Measurements from ENCODE around the gene MCCC2. TPM values are rescaled to one million over a fixed set of nuclear protein-coding genes. Genes with fewer than 3 reads are reported as not detected.
A peak's percentile ranks its signal among the peaks of the same experiment; 100 is the strongest.

MCCC2 gene
- total and polyA plus RNA-seq, 12 donors = 53.6 to 149 (median 123) TPM

DNA sequence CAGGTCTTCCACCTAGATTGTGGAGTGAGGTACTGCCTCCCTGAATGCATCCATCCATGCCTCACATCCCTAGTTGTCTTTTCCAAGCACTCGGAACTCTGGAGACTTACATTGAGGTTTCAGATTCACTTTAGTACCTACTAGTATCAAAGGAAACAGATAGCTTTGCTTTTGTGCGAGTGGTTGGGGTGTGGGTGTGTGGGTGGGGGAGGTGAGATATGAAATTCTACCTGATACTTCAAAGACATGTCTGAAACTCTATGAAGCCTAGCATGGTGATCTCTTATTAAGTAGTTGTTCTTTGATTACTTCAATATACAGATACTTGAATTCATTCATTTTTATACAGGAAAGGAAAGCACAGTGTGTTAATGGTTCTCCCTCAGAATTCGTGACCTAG lies 64.4 kb downstream of the MCCC2 start:
- DNase-seq (no peak), ATAC-seq (no peak)
- no peaks in the 10 kb centered on the region for H3K27me3 ChIP-seq
- H3K9me3 ChIP-seq = no peaks in the 10 kb centered on the region
- TF ChIP-seq, protein P1, sequence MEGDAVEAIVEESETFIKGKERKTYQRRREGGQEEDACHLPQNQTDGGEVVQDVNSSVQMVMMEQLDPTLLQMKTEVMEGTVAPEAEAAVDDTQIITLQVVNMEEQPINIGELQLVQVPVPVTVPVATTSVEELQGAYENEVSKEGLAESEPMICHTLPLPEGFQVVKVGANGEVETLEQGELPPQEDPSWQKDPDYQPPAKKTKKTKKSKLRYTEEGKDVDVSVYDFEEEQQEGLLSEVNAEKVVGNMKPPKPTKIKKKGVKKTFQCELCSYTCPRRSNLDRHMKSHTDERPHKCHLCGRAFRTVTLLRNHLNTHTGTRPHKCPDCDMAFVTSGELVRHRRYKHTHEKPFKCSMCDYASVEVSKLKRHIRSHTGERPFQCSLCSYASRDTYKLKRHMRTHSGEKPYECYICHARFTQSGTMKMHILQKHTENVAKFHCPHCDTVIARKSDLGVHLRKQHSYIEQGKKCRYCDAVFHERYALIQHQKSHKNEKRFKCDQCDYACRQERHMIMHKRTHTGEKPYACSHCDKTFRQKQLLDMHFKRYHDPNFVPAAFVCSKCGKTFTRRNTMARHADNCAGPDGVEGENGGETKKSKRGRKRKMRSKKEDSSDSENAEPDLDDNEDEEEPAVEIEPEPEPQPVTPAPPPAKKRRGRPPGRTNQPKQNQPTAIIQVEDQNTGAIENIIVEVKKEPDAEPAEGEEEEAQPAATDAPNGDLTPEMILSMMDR (IDR thresholded peaks at IDR 0.05) = no peak
- intact Hi-C loops (cut with DNase I) = no loop called here
- peaks cover 0 to 100% (median 15%) of the 10 kb centered on the region in 9 donors for H3K36me3 ChIP-seq
- H3K4me1 ChIP-seq = peaks cover 0 to 4% (median 0%) of the 10 kb centered on the region in 9 donors
- WGBS, 2 donors = 94 to 95% methylated on average over 3 of the region's 3 CpGs
- H3K4me3 ChIP-seq = no peak overlapping the region
- no peak overlapping the region for H3K27ac ChIP-seq

DNA sequence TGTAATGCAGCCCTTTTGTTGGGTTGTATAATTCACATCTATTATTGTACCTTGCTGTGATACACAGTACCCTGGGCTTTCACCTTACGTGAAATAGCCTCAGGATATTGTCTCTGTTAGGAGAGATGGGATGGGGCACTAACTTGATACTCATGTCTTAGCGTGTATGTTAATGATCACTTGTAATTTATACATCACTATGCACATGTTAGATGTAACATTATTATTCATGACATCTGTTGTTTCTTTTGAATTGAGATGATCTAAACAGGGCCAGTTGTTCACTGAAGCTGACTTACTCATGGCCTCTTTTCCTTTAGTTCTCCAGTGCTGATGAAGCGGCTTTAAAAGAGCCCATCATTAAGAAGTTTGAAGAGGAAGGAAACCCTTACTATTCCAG lies 65.2 kb downstream of the MCCC2 start:
- Histone ChIP-seq H3K9me3 (no peaks in the 10 kb centered on the region), H3K27me3 (no peaks in the 10 kb centered on the region), H3K4me3 (no peak overlapping the region), H3K36me3 (peaks cover 0 to 100% (median 20%) of the 10 kb centered on the region in 9 donors), H3K27ac (peak overlapping the region in 2 of 10 donors; percentile 6 to 62), H3K4me1 (peaks cover 0 to 4% (median 0%) of the 10 kb centered on the region in 9 donors)
- intact Hi-C loops (cut with DNase I) = no loop called here
- TF ChIP-seq, protein P1 (IDR thresholded peaks at IDR 0.05) = no peak
- DNase-seq = no peak
- WGBS, 2 donors = 68 to 97% methylated on average over 3 of the region's 3 CpGs
- ATAC-seq = no peak

DNA sequence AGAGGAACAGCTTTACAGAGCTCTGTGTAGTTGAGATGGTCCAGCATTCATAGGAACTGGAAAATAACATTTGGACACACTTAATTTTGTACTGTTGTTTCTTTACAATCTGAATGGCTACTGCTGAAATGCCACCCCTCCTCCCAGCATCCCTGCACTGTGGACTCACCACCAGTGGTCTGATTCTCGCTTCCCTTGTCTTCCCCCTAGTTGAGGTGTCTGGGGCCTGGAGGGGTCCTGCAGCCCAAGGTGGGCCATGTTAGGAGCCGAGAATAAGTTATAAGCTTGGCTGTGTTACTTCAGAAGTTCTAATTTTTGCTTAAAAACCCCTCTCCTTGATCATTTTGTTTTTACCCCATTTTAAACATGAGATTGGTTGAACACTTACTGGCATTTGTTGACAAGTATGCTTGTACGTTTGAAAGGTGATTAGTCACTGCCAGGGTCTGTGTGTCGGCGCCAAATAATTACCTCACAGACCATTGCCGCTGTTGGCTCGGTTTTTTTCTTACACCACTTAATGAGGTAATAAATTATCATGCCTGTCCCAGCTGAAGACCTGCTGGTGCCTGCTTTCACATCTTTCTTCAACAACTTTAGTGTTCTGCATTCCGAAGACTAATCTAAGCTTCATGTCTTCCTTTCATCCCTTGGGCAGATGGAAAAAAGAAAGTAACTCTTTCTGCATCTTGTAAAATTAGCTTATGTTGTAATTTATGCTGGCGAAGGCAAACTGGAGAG lies 65.8 kb downstream of the MCCC2 start:
- TF ChIP-seq, protein P1 (IDR thresholded peaks at IDR 0.05) = no peak
- H3K9me3 ChIP-seq = no peaks in the 10 kb centered on the region
- H3K4me1 ChIP-seq = peaks cover 0 to 4% (median 0%) of the 10 kb centered on the region in 9 donors
- H3K4me3 ChIP-seq = no peak overlapping the region
- H3K27ac ChIP-seq = peak overlapping the region in 3 of 10 donors; percentile 6 to 62 (median 12)
- no peaks in the 10 kb centered on the region for H3K27me3 ChIP-seq
- H3K36me3 ChIP-seq = peaks cover 0 to 100% (median 24%) of the 10 kb centered on the region in 9 donors
- 58 to 64% methylated on average over 9 of the region's 9 CpGs for WGBS, 2 donors
- intact Hi-C loops (cut with DNase I) = no loop called here
- ATAC-seq (peak in 6 of 8 donors; percentile 47 to 78 (median 64)), DNase-seq (no peak)

DNA sequence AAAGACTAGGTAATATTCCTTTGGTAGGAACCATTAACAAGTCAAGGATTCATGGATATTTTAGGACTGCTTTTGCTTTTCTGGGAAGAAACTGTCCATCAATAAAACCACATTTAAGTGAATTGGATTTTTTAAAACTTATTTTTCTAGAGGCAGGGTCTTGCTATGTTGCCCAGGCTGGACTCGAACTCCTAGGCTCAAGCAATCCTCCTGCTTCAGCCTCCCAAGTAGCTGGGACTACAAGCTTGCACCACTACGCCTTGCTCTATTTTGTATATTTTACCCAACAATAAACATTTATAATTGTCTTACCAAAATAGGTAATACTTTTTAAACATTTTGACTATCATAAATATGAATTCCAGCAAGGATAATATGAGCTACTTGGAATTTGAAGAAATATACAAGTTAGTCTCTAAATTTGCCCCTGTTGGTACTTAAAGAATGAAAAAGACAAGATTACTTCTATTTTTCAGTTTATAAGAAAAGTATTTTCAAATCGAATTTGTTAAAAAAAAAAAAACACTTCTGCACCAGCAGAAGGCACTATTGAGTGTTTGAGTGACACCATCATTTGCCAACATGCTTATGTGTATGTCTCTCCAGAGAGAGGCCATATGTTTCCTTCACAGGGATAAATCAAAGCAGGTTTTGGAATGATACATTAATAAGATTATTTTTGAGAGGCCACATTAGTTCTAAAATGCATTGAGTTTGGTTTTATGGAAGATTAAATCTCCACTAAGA lies 71.9 kb downstream of the MCCC2 start:
- no peaks in the 10 kb centered on the region for H3K9me3 ChIP-seq
- no peak overlapping the region for H3K4me3 ChIP-seq
- no peak overlapping the region for H3K27ac ChIP-seq
- TF ChIP-seq, protein P1 (IDR thresholded peaks at IDR 0.05) = peak in 2 of 9 donors; percentile 10 to 25
- WGBS, 2 donors = 89 to 95% methylated on average over 3 of the region's 3 CpGs
- DNase-seq (no peak), ATAC-seq (no peak)
- no peaks in the 10 kb centered on the region for H3K27me3 ChIP-seq
- intact Hi-C loops (cut with DNase I) = no loop called here
- peaks cover 0 to 45% (median 9%) of the 10 kb centered on the region in 9 donors for H3K36me3 ChIP-seq
- no peaks in the 10 kb centered on the region for H3K4me1 ChIP-seq

Measured in heart right ventricle (tissue), 16 donors.